HCT116 (cell line): Measurements from ENCODE around the gene AAK1. TPM values are rescaled to one million over a fixed set of nuclear protein-coding genes. Genes with fewer than 3 reads are reported as not detected.

Experiments used
- ATAC-seq: fragments of 200-7000 bp; cut with Tn5 transposase; 2 replicates; pipeline ENCODE4 v1.9.1; 2020; ENCODE audit warnings: mild to moderate bottlenecking, moderate library complexity
- BruUV-seq: library from RNA; stranded (reverse); fragments of 400-500 nt; replicated peaks from 2 replicates; lab custom pipeline; 2021; lab: Mats Ljungman, UMichigan
- CTCF ChIA-PET: fragments of 300-600 bp; sonication (Branson Sonifier 250); formaldehyde crosslinking; loops from one replicate; lab custom pipeline; 2021; ENCODE audit warnings: antibody characterized with exemption; lab: Charles Lee
- POLR2A ChIA-PET: fragments of 300-600, 350-600 bp; sonication (Branson Sonifier 250); formaldehyde crosslinking; loops from one replicate; lab custom pipeline; 2021; ENCODE audit warnings: antibody characterized with exemption; lab: Charles Lee
- RAD21 ChIA-PET, 2 experiments: fragments of 300-600 bp; sonication (Branson Sonifier 250); formaldehyde crosslinking; loops; one replicate each; lab custom pipeline; 2023; ENCODE audit warnings: low total read pairs in 2 of 2; ENCODE audit not compliant: uncharacterized antibody in 2 of 2, unreplicated experiment in 2 of 2, low non-redundant PET in 1 of 2; lab: Charles Lee
- DNase-seq: peaks from one replicate; pipeline ENCODE4 v3.0.0-alpha.2; 2010; ENCODE audit warnings: low read depth, low spot score
- H2AFZ ChIP-seq: fragments of 200-600 bp; shearing (Covaris generic), sonication (generic); 2 replicates; pipeline ENCODE4 v1.6.1; 2017; ENCODE audit warnings: low read depth, mixed run types, mixed read lengths, antibody characterized with exemption, low read length; ENCODE audit not compliant: poor library complexity, severe bottlenecking
- H3K27ac ChIP-seq: 2 replicates; pipeline ENCODE4 v1.5.1; 2012; ENCODE audit warnings: low read depth, low read length
- H3K27me3 ChIP-seq: fragments of 200-600 bp; sonication (generic); 2 replicates; pipeline ENCODE4 v1.6.1; 2016; ENCODE audit warnings: mixed run types, low read length, mixed read lengths; ENCODE audit not compliant: insufficient read depth
- H3K36me3 ChIP-seq, 2 experiments: fragments of 200-500 bp in 1 of 2; fragments of 200-600 bp in 1 of 2; sonication (Bioruptor generic) in 1 of 2; sonication (generic) in 1 of 2; 2 replicates each; pipeline versions ENCODE4 v1.5.1 to v1.6.1; 2014 to 2016; ENCODE audit warnings: low read length in 2 of 2, inconsistent platforms in 1 of 2, mixed read lengths in 1 of 2, mixed run types in 1 of 2; ENCODE audit not compliant: insufficient read depth in 2 of 2, control insufficient read depth in 1 of 2
- H3K4me1 ChIP-seq, 2 experiments: fragments of 200-600 bp in 1 of 2; sonication (generic) in 1 of 2; 2 replicates each; pipeline versions ENCODE4 v1.5.1 to v1.6.1; 2012 to 2017; ENCODE audit warnings: low read length in 2 of 2, inconsistent platforms in 1 of 2, mild to moderate bottlenecking in 1 of 2, mixed read lengths in 1 of 2, mixed run types in 1 of 2, moderate library complexity in 1 of 2; ENCODE audit not compliant: insufficient read depth in 2 of 2, control insufficient read depth in 1 of 2
- H3K4me2 ChIP-seq: fragments of 200-600 bp; sonication (generic); 2 replicates; pipeline ENCODE4 v1.6.1; 2017; ENCODE audit warnings: mixed run types, low read length, mixed read lengths
- H3K4me3 ChIP-seq, 2 experiments: fragments of 200-600 bp in 1 of 2; sonication (generic) in 1 of 2; replicated peaks in 1 of 2; 2 replicates each; pipeline ENCODE4 v1.5.1; 2011 to 2016; ENCODE audit warnings: low read length in 2 of 2, control low read depth in 1 of 2, low read depth in 1 of 2, mild to moderate bottlenecking in 1 of 2, mixed read lengths in 1 of 2, mixed run types in 1 of 2
- H3K79me2 ChIP-seq: fragments of 200-600 bp; sonication (generic); 2 replicates; pipeline ENCODE4 v1.6.1; 2017; ENCODE audit warnings: mild to moderate bottlenecking, mixed run types, low read length, moderate library complexity, mixed read lengths; ENCODE audit not compliant: insufficient read depth
- H3K9ac ChIP-seq: fragments of 200-600 bp; sonication (generic); 2 replicates; pipeline ENCODE4 v1.6.1; 2016; ENCODE audit warnings: low read length, mixed read lengths
- H3K9me2 ChIP-seq: fragments of 200-600 bp; sonication (generic), shearing (Covaris generic); 2 replicates; pipeline ENCODE4 v1.6.1; 2017; ENCODE audit warnings: mixed run types, mild to moderate bottlenecking, moderate library complexity; ENCODE audit not compliant: insufficient read depth
- H3K9me3 ChIP-seq, 2 experiments: fragments of 200-500 bp in 1 of 2; fragments of 200-600 bp in 1 of 2; sonication (Bioruptor generic) in 1 of 2; sonication (generic) in 1 of 2; 2 replicates each; pipeline ENCODE4 v1.6.1; 2014 to 2017; ENCODE audit warnings: low read length in 2 of 2, mixed read lengths in 2 of 2, inconsistent platforms in 1 of 2, low read depth in 1 of 2, mild to moderate bottlenecking in 1 of 2, mixed run types in 1 of 2, moderate library complexity in 1 of 2; ENCODE audit not compliant: control insufficient read depth in 1 of 2, insufficient read depth in 1 of 2
- H4K20me1 ChIP-seq: fragments of 200-600 bp; sonication (generic), shearing (Covaris generic); 2 replicates; pipeline ENCODE4 v1.6.1; 2017; ENCODE audit warnings: mixed run types, mild to moderate bottlenecking, moderate library complexity; ENCODE audit not compliant: insufficient read depth
- CBX3 ChIP-seq: IDR thresholded peaks from 2 replicates; pipeline ENCODE4 v1.6.1; 2012; ENCODE audit warnings: low read depth
- CEBPB ChIP-seq: IDR thresholded peaks from 2 replicates; pipeline ENCODE4 v1.6.1; 2012; ENCODE audit warnings: low read depth
- CTCF ChIP-seq, 3 experiments: fragments of 200-600 bp in 1 of 3; sonication (generic) in 1 of 3; IDR thresholded peaks in 2 of 3; conservative IDR thresholded peaks in 1 of 3; 2 replicates each; pipeline ENCODE4 v1.5.1; 2012 to 2017; ENCODE audit warnings: low read depth in 2 of 3, low read length in 2 of 3, antibody characterized with exemption in 1 of 3, borderline replicate concordance in 1 of 3, control low read depth in 1 of 3, mild to moderate bottlenecking in 1 of 3, mixed read lengths in 1 of 3, mixed run types in 1 of 3, moderate library complexity in 1 of 3; ENCODE audit not compliant: insufficient read depth in 1 of 3
- EGR1 ChIP-seq: IDR thresholded peaks from 2 replicates; pipeline ENCODE4 v1.6.1; 2012; ENCODE audit warnings: low read depth
- ELF1 ChIP-seq: IDR thresholded peaks from 2 replicates; pipeline ENCODE4 v1.6.1; 2012; ENCODE audit warnings: low read depth, borderline replicate concordance
- EZH2 ChIP-seq: fragments of 200-600 bp; sonication (generic); IDR thresholded peaks from 2 replicates; pipeline ENCODE4 v1.6.1; 2017; ENCODE audit warnings: antibody characterized with exemption, mixed run types
- EZH2phosphoT487 ChIP-seq: fragments of 200-600 bp; IDR thresholded peaks from 2 replicates; pipeline ENCODE4 v1.6.1; 2018; ENCODE audit warnings: antibody characterized with exemption, borderline replicate concordance
- MAX ChIP-seq: IDR thresholded peaks from 2 replicates; pipeline ENCODE4 v1.6.1; 2012
- POLR2A ChIP-seq: IDR thresholded peaks from 2 replicates; pipeline ENCODE4 v1.7.0; 2011; ENCODE audit warnings: borderline replicate concordance; ENCODE audit not compliant: insufficient read depth, insufficient read length; ENCODE audit errors: extremely low read depth
- POLR2AphosphoS5 ChIP-seq: IDR thresholded peaks from 2 replicates; pipeline ENCODE4 v1.6.1; 2011; ENCODE audit warnings: mild to moderate bottlenecking, low read depth, low read length, moderate library complexity
- SIN3A ChIP-seq: IDR thresholded peaks from 2 replicates; pipeline ENCODE4 v1.6.1; 2012; ENCODE audit warnings: low read depth
- SP1 ChIP-seq: IDR thresholded peaks from 2 replicates; pipeline ENCODE4 v1.6.1; 2012; ENCODE audit warnings: low read depth
- TCF7L2 ChIP-seq: IDR thresholded peaks from 2 replicates; pipeline ENCODE4 v1.7.0; 2011; ENCODE audit warnings: borderline replicate concordance, inconsistent platforms; ENCODE audit not compliant: insufficient read depth, insufficient read length; ENCODE audit errors: extremely low read depth
- YY1 ChIP-seq: IDR thresholded peaks from 2 replicates; pipeline ENCODE4 v1.6.1; 2011; ENCODE audit warnings: low read length, low read depth, moderate library complexity, mild to moderate bottlenecking; ENCODE audit not compliant: insufficient replicate concordance; ENCODE audit errors: extremely low read depth
- ZFX ChIP-seq: fragments of 450-650 bp; IDR thresholded peaks from 2 replicates; pipeline ENCODE4 v1.6.1; 2017
- ZNF274 ChIP-seq: fragments of 200-500 bp; sonication (Bioruptor generic); IDR thresholded peaks from 2 replicates; pipeline ENCODE4 v1.6.1; 2014; ENCODE audit warnings: mild to moderate bottlenecking, low read depth, low read length, inconsistent platforms
- intact Hi-C: fragments of 100-400 bp; cut with micrococcal nuclease; formaldehyde crosslinking; loops from 2 replicates; pipeline ENCODE4 v1.10.0; 2022
- total RNA-seq: library from RNA; stranded (reverse); gene quantifications from one replicate; pipeline ENCODE4 v1.2.1, GENCODE V29; 2021; ENCODE audit not compliant: unreplicated experiment
- TF ChIP-seq, protein P1 (sequence below): IDR thresholded peaks from 2 replicates; pipeline ENCODE4 v1.6.1; 2012

The AAK1 gene
- total RNA-seq, 1 experiment from 2014 or later = 32.0 TPM

GRCh38 chr2:69659941-69660483, 16.5 kb upstream of the AAK1 start:
- intact Hi-C loops = no loop called here
- Histone ChIP-seq H3K4me2 (no peak overlapping the region), H3K27ac (no peak overlapping the region), H2AFZ (no peak overlapping the region), H3K27me3 (no peaks in the 10 kb centered on the region), H3K9ac (no peak overlapping the region), H3K9me2 (no peaks in the 10 kb centered on the region), H3K4me3 (no peak overlapping the region), H3K4me1 (no peaks in the 10 kb centered on the region), H3K36me3 (no peaks in the 10 kb centered on the region), H3K9me3 (no peaks in the 10 kb centered on the region), H3K79me2 (no peaks in the 10 kb centered on the region), H4K20me1 (no peaks in the 10 kb centered on the region)
- RAD21 ChIA-PET = no interaction called here
- no peak for DNase-seq
- POLR2A ChIA-PET = no interaction called here
- ATAC-seq = no peak
- TF ChIP-seq EGR1 = no peak
- no peak for TF ChIP-seq ZFX
- TF ChIP-seq POLR2AphosphoS5 = no peak
- no peak for TF ChIP-seq YY1
- TF ChIP-seq ZNF274 = no peak
- TF ChIP-seq TCF7L2 = no peak
- TF ChIP-seq, protein P1, sequence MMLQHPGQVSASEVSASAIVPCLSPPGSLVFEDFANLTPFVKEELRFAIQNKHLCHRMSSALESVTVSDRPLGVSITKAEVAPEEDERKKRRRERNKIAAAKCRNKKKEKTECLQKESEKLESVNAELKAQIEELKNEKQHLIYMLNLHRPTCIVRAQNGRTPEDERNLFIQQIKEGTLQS = no peak
- no peak for TF ChIP-seq SP1
- no peak for TF ChIP-seq CTCF (IDR thresholded peaks at IDR 0.05 in 2 of 3, conservative IDR thresholded peaks at IDR 0.05 in 1 of 3; ENCODE audit: borderline replicate concordance in 1 of 3, insufficient read depth in 1 of 3, low read depth in 2 of 3, low read length in 2 of 3)
- TF ChIP-seq CEBPB = no peak
- TF ChIP-seq CBX3 = no peak
- no peak for TF ChIP-seq POLR2A
- TF ChIP-seq SIN3A = no peak
- TF ChIP-seq ELF1 = no peak
- TF ChIP-seq EZH2phosphoT487 = no peak
- TF ChIP-seq MAX = no peak
- no peak for TF ChIP-seq EZH2
- CTCF ChIA-PET = no interaction called here
- BruUV-seq = no TSS peak
